RWPE2 (cell line): ENCODE measurements around the gene MORN1.
A peak's percentile ranks its signal among the peaks of the same experiment; 100 is the strongest.
"Not testable (repeated sequence)": the region's sequence is repeated elsewhere in the genome, so short reads cannot be mapped to it uniquely, and the experiment has no call there.

Source experiments
- ATAC-seq: fragments of 200-7000 bp; cut with Tn5 transposase; 3 replicates; pipeline ENCODE4 v1.9.1; 2021; ENCODE audit warnings: low read depth
- DNase-seq: peaks from one replicate; pipeline ENCODE4 v3.0.0-alpha.2; 2020; ENCODE audit warnings: low spot score
- H3K27ac ChIP-seq: fragments of 450-650 bp; 2 replicates; pipeline ENCODE4 v1.5.1; 2017; ENCODE audit warnings: mild to moderate bottlenecking; ENCODE audit not compliant: poor library complexity, severe bottlenecking
- H3K27me3 ChIP-seq: fragments of 250-450 bp; sonication (Bioruptor Pico); 2 replicates; pipeline ENCODE4 v1.5.1; 2021; ENCODE audit warnings: mild to moderate bottlenecking, moderate library complexity; ENCODE audit not compliant: insufficient read depth, poor library complexity, severe bottlenecking
- H3K36me3 ChIP-seq: fragments of 250-450 bp; sonication (Bioruptor Pico); 2 replicates; pipeline ENCODE4 v1.5.1; 2020; ENCODE audit warnings: low read depth, mild to moderate bottlenecking, moderate library complexity
- H3K4me1 ChIP-seq: fragments of 250-450 bp; sonication (Bioruptor Pico); 2 replicates; pipeline ENCODE4 v1.5.1; 2021; ENCODE audit warnings: mild to moderate bottlenecking, moderate library complexity; ENCODE audit not compliant: insufficient read depth, poor library complexity, severe bottlenecking
- H3K4me3 ChIP-seq: fragments of 250-450 bp; sonication (Bioruptor Pico); 2 replicates; pipeline ENCODE4 v1.5.1; 2021; ENCODE audit warnings: mild to moderate bottlenecking, moderate library complexity; ENCODE audit not compliant: severe bottlenecking
- H3K9me3 ChIP-seq: fragments of 250-450 bp; sonication (Bioruptor Pico); 2 replicates; pipeline ENCODE4 v1.5.1; 2021; ENCODE audit warnings: mild to moderate bottlenecking, moderate library complexity; ENCODE audit not compliant: severe bottlenecking
- TF ChIP-seq, protein P1 (sequence below): fragments of 450-650 bp; IDR thresholded peaks from one replicate; pipeline ENCODE4 v1.5.1; 2017; ENCODE audit warnings: mild to moderate bottlenecking, moderate library complexity; ENCODE audit not compliant: poor library complexity, severe bottlenecking

Gene MORN1

DNA sequence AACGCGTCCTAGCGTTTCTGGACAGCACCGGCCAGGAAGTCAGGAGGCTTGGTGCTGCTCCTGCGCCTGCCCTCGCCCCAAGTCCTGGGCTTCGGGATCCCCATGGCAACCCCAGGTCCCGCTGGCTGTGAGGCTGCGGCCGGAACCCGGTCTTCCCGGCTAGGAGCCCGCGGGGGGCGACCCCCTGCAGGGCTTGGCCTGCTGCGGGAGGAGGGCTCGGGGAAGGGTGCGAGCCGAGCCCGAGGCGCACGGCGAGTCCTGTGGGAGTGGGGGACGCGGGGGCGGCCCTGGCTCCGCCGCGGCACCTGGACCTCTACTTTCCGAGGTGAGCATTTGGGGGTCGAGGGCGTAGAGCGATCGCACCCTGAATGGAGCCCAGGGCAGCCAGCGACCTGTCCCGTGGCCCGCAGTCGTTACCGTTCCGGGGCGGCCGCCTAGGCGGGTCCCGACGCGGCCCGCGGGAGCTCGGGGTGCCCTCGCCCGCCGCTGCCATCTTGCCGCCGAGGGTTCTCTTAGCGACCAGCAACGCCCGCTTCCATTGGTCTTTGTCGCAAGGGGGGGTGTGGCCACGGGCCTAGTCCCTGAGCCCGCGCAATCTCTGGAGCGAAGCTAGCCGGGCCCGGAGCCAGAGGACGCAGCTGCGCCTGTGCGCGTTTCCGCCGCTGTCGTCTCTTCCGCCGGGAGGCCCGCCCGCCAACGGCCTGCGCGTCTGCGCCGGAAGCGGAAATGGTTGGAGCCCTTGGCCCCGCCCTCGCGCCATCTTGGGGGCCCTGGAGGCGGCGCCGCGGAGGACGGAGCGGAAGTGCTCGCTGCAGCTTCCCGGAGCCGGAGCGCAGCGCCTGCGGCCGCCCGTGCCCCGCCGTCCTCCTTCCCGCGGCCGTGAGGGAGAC, at the start of gene MORN1, which contains the start of gene RER1:
TSS of gene MORN1 (minus strand) at position 514 of the 890 bp plus-strand sequence. CDS start at position 493, 21 bp downstream.
TSS of gene RER1 (plus strand) at position 801 of the 890 bp plus-strand sequence. CDS start 3,950 bp downstream, outside the sequence.
- Histone ChIP-seq H3K4me3 (peak within 1 kb of the TSS; percentile 68), H3K4me1 (no peaks in the 10 kb centered on the region), H3K27me3 (no peaks in the 10 kb centered on the region), H3K9me3 (no peaks in the 10 kb centered on the region), H3K27ac (peak within 1 kb of the TSS; percentile 47), H3K36me3 (peaks cover 29% of the 10 kb centered on the region)
- peak; percentile 99 for DNase-seq
- ATAC-seq, result peak; percentile 94
- TF ChIP-seq, protein P1, sequence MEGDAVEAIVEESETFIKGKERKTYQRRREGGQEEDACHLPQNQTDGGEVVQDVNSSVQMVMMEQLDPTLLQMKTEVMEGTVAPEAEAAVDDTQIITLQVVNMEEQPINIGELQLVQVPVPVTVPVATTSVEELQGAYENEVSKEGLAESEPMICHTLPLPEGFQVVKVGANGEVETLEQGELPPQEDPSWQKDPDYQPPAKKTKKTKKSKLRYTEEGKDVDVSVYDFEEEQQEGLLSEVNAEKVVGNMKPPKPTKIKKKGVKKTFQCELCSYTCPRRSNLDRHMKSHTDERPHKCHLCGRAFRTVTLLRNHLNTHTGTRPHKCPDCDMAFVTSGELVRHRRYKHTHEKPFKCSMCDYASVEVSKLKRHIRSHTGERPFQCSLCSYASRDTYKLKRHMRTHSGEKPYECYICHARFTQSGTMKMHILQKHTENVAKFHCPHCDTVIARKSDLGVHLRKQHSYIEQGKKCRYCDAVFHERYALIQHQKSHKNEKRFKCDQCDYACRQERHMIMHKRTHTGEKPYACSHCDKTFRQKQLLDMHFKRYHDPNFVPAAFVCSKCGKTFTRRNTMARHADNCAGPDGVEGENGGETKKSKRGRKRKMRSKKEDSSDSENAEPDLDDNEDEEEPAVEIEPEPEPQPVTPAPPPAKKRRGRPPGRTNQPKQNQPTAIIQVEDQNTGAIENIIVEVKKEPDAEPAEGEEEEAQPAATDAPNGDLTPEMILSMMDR, result no peak

DNA sequence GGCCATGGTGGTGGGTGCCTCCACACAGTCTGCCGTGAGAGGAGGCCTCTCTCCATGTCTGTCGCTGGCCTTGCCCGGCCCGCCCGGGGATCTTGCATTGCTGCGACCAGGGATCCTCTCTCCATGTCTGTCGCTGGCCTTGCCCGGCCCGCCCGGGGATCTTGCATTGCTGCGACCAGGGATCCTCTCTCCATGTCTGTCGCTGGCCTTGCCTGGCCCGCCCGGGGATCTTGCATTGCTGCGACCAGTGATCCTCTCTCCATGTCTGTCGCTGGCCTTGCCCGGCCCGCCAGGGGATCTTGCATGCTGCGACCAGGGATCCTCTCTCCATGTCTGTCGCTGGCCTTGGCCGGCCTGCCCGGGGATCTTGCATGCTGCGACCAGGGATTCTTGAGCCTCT, 49.0 kb upstream of the MORN1 start:
- H3K27ac ChIP-seq, H3K27me3 ChIP-seq, H3K4me1 ChIP-seq, ATAC-seq, H3K4me3 ChIP-seq, H3K9me3 ChIP-seq, DNase-seq: not testable (repeated sequence)
- H3K36me3 ChIP-seq, result peaks cover 16% of the 10 kb centered on the region

DNA sequence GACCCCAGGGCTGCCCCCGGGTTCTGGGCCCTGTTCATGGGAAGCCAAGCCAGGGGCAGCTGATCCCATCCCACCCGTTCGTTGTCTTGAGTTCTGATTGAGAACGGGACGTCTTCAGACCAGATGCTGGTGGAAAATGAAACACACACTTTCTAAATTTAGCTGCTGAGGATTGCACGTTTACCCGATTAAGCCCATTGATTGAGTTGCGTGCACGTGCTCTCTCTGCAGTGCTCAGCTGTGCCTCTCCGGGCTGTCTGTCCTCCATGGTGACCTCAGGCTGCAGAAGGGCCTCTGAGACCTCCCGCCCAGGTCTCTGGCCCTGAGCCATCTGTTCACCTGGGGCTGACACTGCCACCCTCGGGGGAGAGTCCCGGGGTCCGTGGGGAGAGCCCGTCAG, 48.0 kb upstream of the MORN1 start:
- Histone ChIP-seq H3K9me3 (no peaks in the 10 kb centered on the region), H3K4me1 (no peaks in the 10 kb centered on the region), H3K36me3 (peaks cover 26% of the 10 kb centered on the region), H3K4me3 (no peak overlapping the region), H3K27ac (no peak overlapping the region), H3K27me3 (no peaks in the 10 kb centered on the region)
- TF ChIP-seq, protein P1, result no peak
- DNase-seq, result no peak
- no peak for ATAC-seq

DNA sequence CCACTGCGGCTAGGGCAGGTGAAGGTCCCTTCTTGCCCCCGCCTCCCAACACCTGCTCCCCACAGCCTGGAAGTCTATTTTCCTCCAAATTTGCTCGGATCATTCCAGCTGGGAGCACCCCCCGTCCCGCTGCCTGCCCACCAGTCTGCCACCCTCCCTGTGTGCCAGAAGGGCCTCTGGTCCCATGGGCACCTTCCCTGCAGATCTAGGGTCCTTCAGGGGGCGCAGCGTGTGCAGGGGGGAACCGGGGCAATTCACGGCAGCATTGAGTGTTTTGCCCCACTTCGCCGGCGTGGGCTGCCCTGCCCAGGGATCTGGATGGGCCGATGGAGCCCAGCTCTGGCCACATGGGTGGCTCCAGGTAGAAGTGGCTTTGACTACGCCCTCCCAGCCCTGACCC, 47.3 kb upstream of the MORN1 start:
- no peaks in the 10 kb centered on the region for H3K9me3 ChIP-seq
- H3K4me1 ChIP-seq, result no peaks in the 10 kb centered on the region
- peaks cover 33% of the 10 kb centered on the region for H3K36me3 ChIP-seq
- no peaks in the 10 kb centered on the region for H3K27me3 ChIP-seq
- no peak overlapping the region for H3K27ac ChIP-seq
- H3K4me3 ChIP-seq, result no peak overlapping the region
- no peak for DNase-seq
- TF ChIP-seq, protein P1, result no peak
- no peak for ATAC-seq

DNA sequence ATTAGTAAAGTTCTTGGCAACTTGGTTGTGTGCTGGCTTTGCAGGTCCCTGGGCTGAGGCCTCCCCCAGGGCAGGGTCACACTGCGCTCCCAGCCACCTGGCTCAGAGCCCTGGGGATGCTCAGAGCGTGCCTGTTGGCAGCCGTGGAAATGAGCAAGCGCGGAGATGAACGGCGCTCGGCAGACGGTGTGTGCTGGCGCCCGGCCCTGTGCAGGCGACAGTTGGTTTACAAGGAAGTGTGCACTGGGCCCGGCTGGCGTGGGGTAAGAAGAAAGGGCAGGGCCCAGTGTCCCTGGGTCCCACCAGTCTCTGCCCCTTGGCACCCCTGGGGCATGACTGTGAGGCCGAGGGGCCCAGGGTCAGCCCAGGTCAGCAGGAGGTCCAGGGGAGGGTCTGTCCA, 46.7 kb upstream of the MORN1 start:
- Histone ChIP-seq H3K4me1 (no peaks in the 10 kb centered on the region), H3K9me3 (no peaks in the 10 kb centered on the region), H3K36me3 (peaks cover 39% of the 10 kb centered on the region), H3K27ac (no peak overlapping the region), H3K4me3 (no peak overlapping the region), H3K27me3 (no peaks in the 10 kb centered on the region)
- ATAC-seq, result no peak
- DNase-seq, result no peak
- TF ChIP-seq, protein P1, result no peak
